ENCODE data around the gene MDM4. TPM values are rescaled to one million over a fixed set of nuclear protein-coding genes. Genes with fewer than 3 reads are reported as not detected.

The MDM4 gene
- total RNA-seq, 1 donor from 2014 or later, result 90.1 TPM

- no peak for DNase-seq (ENCODE audit: extremely low spot score in 2 of 2)
- Histone ChIP-seq H3K27ac (no peak overlapping the region), H3K4me1 (no peaks in the 10 kb centered on the region), H3K4me3 (no peak overlapping the region), H3K27me3 (no peaks in the 10 kb centered on the region), H3K36me3 (no peaks in the 10 kb centered on the region), H3K9me3 (no peaks in the 10 kb centered on the region)
- TF ChIP-seq CTCF (IDR thresholded peaks at IDR 0.05) (peak; percentile 61 to 79 (median 65)), POLR2AphosphoS5 (IDR thresholded peaks at IDR 0.05; ENCODE audit: insufficient read depth in 1 of 2, low read depth in 1 of 2) (no peak)
- intact Hi-C loops (cut with DNase I), result loop anchor here (2.0 to 5.0 kb wide), 2 partner anchors 191 to 241 kb away; no protein-coding TSS in a partner anchor
Measured at GRCh38 chr1:204565617-204566582, 49.7 kb downstream of the MDM4 start.

- H3K27ac ChIP-seq, result no peak overlapping the region
- no peaks in the 10 kb centered on the region for H3K36me3 ChIP-seq
- H3K27me3 ChIP-seq, result no peaks in the 10 kb centered on the region
- H3K9me3 ChIP-seq, result no peaks in the 10 kb centered on the region
- DNase-seq (ENCODE audit: extremely low spot score in 2 of 2), result no peak
- intact Hi-C loops (cut with DNase I), result loop anchor here (2.0 to 5.0 kb wide), 2 partner anchors 191 to 240 kb away; no protein-coding TSS in a partner anchor
- TF ChIP-seq CTCF (IDR thresholded peaks at IDR 0.05) (no peak), POLR2AphosphoS5 (IDR thresholded peaks at IDR 0.05; ENCODE audit: insufficient read depth in 1 of 2, low read depth in 1 of 2) (no peak), POLR2A (IDR thresholded peaks at IDR 0.05) (no peak)
- H3K4me1 ChIP-seq, result no peaks in the 10 kb centered on the region
- no peak overlapping the region for H3K4me3 ChIP-seq
Measured at GRCh38 chr1:204566583-204566955, 50.4 kb downstream of the MDM4 start.

DNA sequence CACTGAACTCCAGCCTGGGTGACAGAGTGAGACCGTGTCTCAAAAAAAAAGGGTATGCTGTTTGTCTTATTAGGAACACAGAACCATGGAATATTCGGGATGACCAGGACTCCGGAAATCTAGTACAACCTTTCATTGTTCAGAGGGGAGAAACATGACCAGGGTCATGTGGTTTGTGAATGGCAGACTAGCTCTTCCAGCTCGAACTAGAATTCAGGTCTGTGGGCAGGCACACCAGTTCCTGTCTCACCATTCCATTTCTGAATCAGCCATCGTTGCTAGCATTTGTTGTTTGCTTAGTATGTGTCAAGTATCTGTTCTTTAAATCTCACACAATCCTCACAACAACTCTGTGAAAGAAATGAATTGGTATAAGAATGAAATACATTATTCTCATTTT is 50.9 kb downstream of the MDM4 start:
- Histone ChIP-seq H3K36me3 (no peaks in the 10 kb centered on the region), H3K27ac (no peak overlapping the region), H3K9me3 (no peaks in the 10 kb centered on the region), H3K4me3 (no peak overlapping the region), H3K4me1 (no peaks in the 10 kb centered on the region), H3K27me3 (no peaks in the 10 kb centered on the region)
- DNase-seq (ENCODE audit: extremely low spot score in 2 of 2), result no peak
- intact Hi-C loops (cut with DNase I), result loop anchor here (2.0 to 5.0 kb wide), 2 partner anchors 190 to 240 kb away; no protein-coding TSS in a partner anchor
- TF ChIP-seq CTCF (IDR thresholded peaks at IDR 0.05), result no peak

DNA sequence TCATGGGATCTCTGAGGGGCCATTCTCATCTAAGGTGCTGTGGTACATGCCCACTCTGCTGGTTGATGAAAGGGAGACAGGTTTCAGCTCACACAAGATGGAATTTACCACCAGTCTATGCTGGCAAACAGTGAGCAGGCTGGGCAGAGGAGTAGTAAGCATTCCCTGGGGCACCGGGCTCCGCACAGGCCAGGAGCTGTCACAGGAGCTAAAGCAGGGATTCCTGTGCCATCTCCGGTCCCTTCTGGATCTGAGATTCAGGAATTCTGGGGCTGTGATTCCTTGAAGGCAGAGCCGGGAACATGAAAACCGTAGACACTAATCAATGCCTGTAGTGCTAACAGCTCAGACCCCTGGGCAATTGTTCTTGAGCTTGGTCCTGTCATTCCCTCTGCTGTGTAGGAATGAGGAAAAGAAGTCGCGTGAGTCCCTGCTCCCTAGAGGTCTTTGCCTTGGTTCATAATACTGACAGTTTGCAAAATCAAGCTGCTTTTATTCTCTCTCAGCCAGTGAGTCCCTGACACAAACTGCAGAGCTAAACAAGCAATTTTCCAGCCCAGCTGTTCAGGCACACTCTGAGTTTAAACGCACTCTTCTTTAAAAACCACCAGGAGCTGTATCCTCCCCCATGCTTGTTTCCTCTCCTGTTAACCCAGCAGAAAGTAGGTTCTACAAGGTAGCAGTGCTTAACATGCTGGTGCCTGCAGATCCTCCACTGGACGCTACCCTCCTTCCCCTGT is 52.5 kb downstream of the MDM4 start:
- Histone ChIP-seq H3K36me3 (no peaks in the 10 kb centered on the region), H3K27me3 (no peaks in the 10 kb centered on the region), H3K27ac (no peak overlapping the region), H3K9me3 (no peaks in the 10 kb centered on the region), H3K4me3 (no peak overlapping the region), H3K4me1 (no peaks in the 10 kb centered on the region)
- DNase-seq (ENCODE audit: extremely low spot score in 2 of 2), result no peak
- TF ChIP-seq CTCF (IDR thresholded peaks at IDR 0.05) (no peak), POLR2A (IDR thresholded peaks at IDR 0.05) (no peak), POLR2AphosphoS5 (IDR thresholded peaks at IDR 0.05; ENCODE audit: insufficient read depth in 1 of 2, low read depth in 1 of 2) (no peak)
- intact Hi-C loops (cut with DNase I), result loop anchor here (5.0 kb wide), 1 partner anchor 189 kb away; no protein-coding TSS in a partner anchor

Measured in vagina (tissue), 2 donors.